Hepatocyte (in vitro differentiated cells): Measurements from ENCODE around the gene RGS13.

Experiments
- EZH2 ChIP-seq: fragments of 200-600 bp; sonication (generic); IDR thresholded peaks from 2 replicates; pipeline ENCODE4 v1.6.1; 2016; ENCODE audit warnings: antibody characterized with exemption, mild to moderate bottlenecking, borderline replicate concordance
- EZH2phosphoT487 ChIP-seq: fragments of 200-600 bp; sonication (generic); IDR thresholded peaks from one replicate; pipeline ENCODE4 v1.6.1; 2018; ENCODE audit warnings: antibody characterized with exemption, mild to moderate bottlenecking, low read depth, moderate library complexity; ENCODE audit not compliant: unreplicated experiment, severe bottlenecking
- TF ChIP-seq, protein P1 (sequence below): fragments of 200-600 bp; sonication (generic); IDR thresholded peaks from 2 replicates; pipeline ENCODE4 v1.5.1; 2016; ENCODE audit warnings: antibody characterized with exemption, mild to moderate bottlenecking; ENCODE audit not compliant: poor library complexity

- TF ChIP-seq, protein P1, sequence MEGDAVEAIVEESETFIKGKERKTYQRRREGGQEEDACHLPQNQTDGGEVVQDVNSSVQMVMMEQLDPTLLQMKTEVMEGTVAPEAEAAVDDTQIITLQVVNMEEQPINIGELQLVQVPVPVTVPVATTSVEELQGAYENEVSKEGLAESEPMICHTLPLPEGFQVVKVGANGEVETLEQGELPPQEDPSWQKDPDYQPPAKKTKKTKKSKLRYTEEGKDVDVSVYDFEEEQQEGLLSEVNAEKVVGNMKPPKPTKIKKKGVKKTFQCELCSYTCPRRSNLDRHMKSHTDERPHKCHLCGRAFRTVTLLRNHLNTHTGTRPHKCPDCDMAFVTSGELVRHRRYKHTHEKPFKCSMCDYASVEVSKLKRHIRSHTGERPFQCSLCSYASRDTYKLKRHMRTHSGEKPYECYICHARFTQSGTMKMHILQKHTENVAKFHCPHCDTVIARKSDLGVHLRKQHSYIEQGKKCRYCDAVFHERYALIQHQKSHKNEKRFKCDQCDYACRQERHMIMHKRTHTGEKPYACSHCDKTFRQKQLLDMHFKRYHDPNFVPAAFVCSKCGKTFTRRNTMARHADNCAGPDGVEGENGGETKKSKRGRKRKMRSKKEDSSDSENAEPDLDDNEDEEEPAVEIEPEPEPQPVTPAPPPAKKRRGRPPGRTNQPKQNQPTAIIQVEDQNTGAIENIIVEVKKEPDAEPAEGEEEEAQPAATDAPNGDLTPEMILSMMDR, result no peak
- no peak for TF ChIP-seq EZH2phosphoT487
- TF ChIP-seq EZH2, result no peak
Measured at GRCh38 chr1:192700834-192701271, 64.9 kb downstream of the RGS13 start.
